GM13977 (cell line): ENCODE results near the gene CHD9.

Experiments used
- DNase-seq: peaks from one replicate; pipeline ENCODE4 v3.0.0; 2012; ENCODE audit warnings: low spot score
- CTCF ChIP-seq: IDR thresholded peaks from 2 replicates; pipeline ENCODE4 v1.5.1; 2012; ENCODE audit warnings: mild to moderate bottlenecking, control low read depth; ENCODE audit not compliant: insufficient read depth; ENCODE audit errors: extremely low read depth, missing control alignments
- in situ Hi-C: fragments of 300-500 bp; cut with MboI; formaldehyde crosslinking; loops from one replicate; pipeline ENCODE4 v1.12.0; 2022; ENCODE audit warnings: low sequenced_read_pairs, low pct_unique_long_range_greater_than_20kb, mixed read lengths, inconsistent platforms; ENCODE audit not compliant: unreplicated experiment

CHD9 gene

GRCh38 chr16:53130159-53131049, 75.6 kb downstream of the CHD9 start:
- in situ Hi-C loops: no loop called here
- peak; percentile 87 for TF ChIP-seq CTCF
- peak; percentile 99 for DNase-seq

- DNase-seq: no peak
- in situ Hi-C loops: no loop called here
- no peak for TF ChIP-seq CTCF
These were observed 76.2 kb downstream of the CHD9 start for GRCh38 chr16:53131050-53131362.

GRCh38 chr16:53131363-53132071, 76.7 kb downstream of the CHD9 start:
- in situ Hi-C loops: no loop called here
- TF ChIP-seq CTCF: no peak
- DNase-seq: peak; percentile 78

GRCh38 chr16:53132406-53132805, 77.6 kb downstream of the CHD9 start:
- in situ Hi-C loops: no loop called here
- TF ChIP-seq CTCF: no peak
- no peak for DNase-seq

- in situ Hi-C loops: no loop called here
- no peak for DNase-seq
- TF ChIP-seq CTCF: no peak
These were observed 80.5 kb downstream of the CHD9 start for GRCh38 chr16:53135329-53135728.

GRCh38 chr16:53142823-53143568, 88.2 kb downstream of the CHD9 start:
- TF ChIP-seq CTCF: no peak
- in situ Hi-C loops: no loop called here
- no peak for DNase-seq
